SK-N-DZ (cell line): ENCODE data around the gene IGF1. TPM values are rescaled to one million over a fixed set of nuclear protein-coding genes. Genes with fewer than 3 reads are reported as not detected.

Source experiments
- DNase-seq: peaks from one replicate; pipeline ENCODE4 v3.0.0-alpha.2; 2015; ENCODE audit warnings: low spot score
- polyA plus RNA-seq, 2 experiments: library from polyadenylated mRNA; depleted of rRNA; stranded (reverse); fragments of >200 nt; gene quantifications; 2 replicates each; pipeline ENCODE4 v1.2.3, GENCODE V29; 2014

IGF1 gene
- not detected in 2 replicates for polyA plus RNA-seq (2014; cell fraction: cytosol; rRNA removed)
- not detected in 2 replicates for polyA plus RNA-seq (2014; cell fraction: nucleus; rRNA removed)

- DNase-seq, result no peak
These were observed at the start of gene IGF1 for GRCh38 chr12:102480406-102480805. Gene IGF1, minus strand, starts transcription at chr12:102480563. Its CDS starts 182 bp downstream, at chr12:102480381.

GRCh38 chr12:102528111-102528510, 47.7 kb upstream of the IGF1 start:
- no peak for DNase-seq

- DNase-seq, result no peak
These were observed 46.9 kb upstream of the IGF1 start for GRCh38 chr12:102527171-102527720.

- no peak for DNase-seq
These were observed 46.3 kb upstream of the IGF1 start for GRCh38 chr12:102526656-102527055.

GRCh38 chr12:102522768-102523167, 42.4 kb upstream of the IGF1 start:
- DNase-seq, result no peak

GRCh38 chr12:102521662-102522277, 41.4 kb upstream of the IGF1 start:
- DNase-seq, result no peak

- DNase-seq, result no peak
These were observed 38.5 kb upstream of the IGF1 start for GRCh38 chr12:102518871-102519270.

- no peak for DNase-seq
These were observed 34.3 kb upstream of the IGF1 start for GRCh38 chr12:102514696-102515095.

GRCh38 chr12:102513739-102514138, 33.4 kb upstream of the IGF1 start:
- DNase-seq, result no peak

- no peak for DNase-seq
These were observed 32.9 kb upstream of the IGF1 start for GRCh38 chr12:102513272-102513671.

- DNase-seq, result no peak
These were observed 32.2 kb upstream of the IGF1 start for GRCh38 chr12:102512523-102512922.

GRCh38 chr12:102511575-102511974, 31.2 kb upstream of the IGF1 start:
- no peak for DNase-seq

- DNase-seq, result no peak
These were observed 30.1 kb upstream of the IGF1 start for GRCh38 chr12:102510463-102510862.

- DNase-seq, result no peak
These were observed 29.7 kb upstream of the IGF1 start for GRCh38 chr12:102510031-102510430.

- DNase-seq, result no peak
These were observed 28.8 kb upstream of the IGF1 start for GRCh38 chr12:102509123-102509626.

- DNase-seq, result no peak
These were observed 27.7 kb upstream of the IGF1 start for GRCh38 chr12:102508052-102508451.

GRCh38 chr12:102507301-102507700, 26.9 kb upstream of the IGF1 start:
- DNase-seq, result no peak

- no peak for DNase-seq
These were observed 24.5 kb upstream of the IGF1 start for GRCh38 chr12:102504871-102505270.

GRCh38 chr12:102504280-102504679, 23.9 kb upstream of the IGF1 start:
- DNase-seq, result no peak

- DNase-seq, result no peak
These were observed 23.5 kb upstream of the IGF1 start for GRCh38 chr12:102503831-102504230.

- no peak for DNase-seq
These were observed 22.8 kb upstream of the IGF1 start for GRCh38 chr12:102503056-102503681.

GRCh38 chr12:102501773-102502172, 21.4 kb upstream of the IGF1 start:
- DNase-seq, result no peak

- no peak for DNase-seq
These were observed 18.1 kb upstream of the IGF1 start for GRCh38 chr12:102498471-102498870.
